Dendritic cell treated with granulocyte-macrophage colony-stimulating factor and Interleukin-4, amounts not matched to agents 40 ng/mL and 50 ng/mL, for 4 days (primary cell): ENCODE measurements around the gene MYL12A.
"Not testable (repeated sequence)": the region's sequence is repeated elsewhere in the genome, so short reads cannot be mapped to it uniquely, and the experiment has no call there.

Experiments used
- H3K27ac Mint-ChIP-seq: one replicate; pipeline ENCODE4 v1.8.0; 2022; ENCODE audit warnings: mild to moderate bottlenecking, mixed read lengths
- H3K27me3 Mint-ChIP-seq: one replicate; pipeline ENCODE4 v1.8.0; 2022; ENCODE audit warnings: mild to moderate bottlenecking, mixed read lengths
- H3K36me3 Mint-ChIP-seq: one replicate; pipeline ENCODE4 v1.8.0; 2022; ENCODE audit warnings: low read depth, mixed read lengths
- H3K4me1 Mint-ChIP-seq: one replicate; pipeline ENCODE4 v1.8.0; 2022; ENCODE audit warnings: low read depth, mixed read lengths
- H3K4me3 Mint-ChIP-seq: one replicate; pipeline ENCODE4 v1.8.0; 2022; ENCODE audit warnings: mild to moderate bottlenecking, moderate library complexity, mixed read lengths
- H3K9me3 Mint-ChIP-seq: one replicate; pipeline ENCODE4 v1.8.0; 2022; ENCODE audit warnings: mixed read lengths
- intact Hi-C: fragments of 100-400 bp; cut with micrococcal nuclease; formaldehyde crosslinking; loops from one replicate; pipeline ENCODE4 v1.15.0; 2022

Gene MYL12A

DNA sequence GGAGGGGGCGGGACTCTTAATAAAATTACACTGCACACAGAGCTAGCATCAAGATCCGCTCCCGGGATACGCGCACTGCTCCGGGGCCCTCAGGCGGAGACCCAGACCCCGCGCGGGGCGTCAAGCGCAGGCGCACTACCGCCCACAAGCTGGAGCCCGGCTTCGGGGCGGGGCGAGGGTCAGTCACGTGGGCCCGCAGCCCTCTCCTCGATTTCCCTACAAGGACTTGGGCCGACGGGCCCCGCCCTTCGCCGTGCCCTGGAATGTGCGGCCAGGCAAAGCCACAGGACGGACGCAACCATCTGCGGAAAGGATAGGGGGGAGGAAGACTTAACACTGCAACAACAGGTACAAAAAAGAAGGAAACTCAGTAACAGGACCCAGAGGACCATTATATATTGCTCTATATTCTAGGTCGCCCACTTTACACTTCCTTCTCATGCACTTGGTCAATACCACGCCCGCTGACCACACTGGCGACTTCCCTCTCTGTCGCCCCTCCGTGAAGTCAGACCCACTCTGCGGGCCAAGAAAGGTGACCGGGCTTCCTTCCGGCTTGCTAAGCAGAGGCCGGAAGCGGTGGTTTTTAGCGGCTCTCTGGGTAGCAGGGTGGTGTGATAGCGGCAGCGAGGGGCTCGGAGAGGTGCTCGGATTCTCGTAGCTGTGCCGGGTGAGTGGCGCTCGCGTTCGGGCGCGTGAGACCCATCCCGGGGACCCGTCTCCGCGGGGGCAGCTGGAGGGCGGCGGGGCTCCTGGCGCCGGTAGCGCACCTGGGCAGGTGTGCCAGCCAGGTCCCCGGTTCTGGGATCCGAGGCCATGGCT lies at the start of gene MYL12A:
Gene MYL12A (plus strand): TSS at position 562 of the 822 bp plus-strand sequence. CDS start 5,447 bp downstream, outside the sequence.
- peak within 1 kb of the TSS; percentile 85 for H3K4me3 Mint-ChIP-seq
- no peaks in the 10 kb centered on the region for H3K9me3 Mint-ChIP-seq
- intact Hi-C loops, result loop anchor here (1.0 to 10.0 kb wide), 7 partner anchors 10 to 590 kb away; partner anchors contain the start of genes LPIN2 and SMCHD1
- no peaks in the 10 kb centered on the region for H3K27me3 Mint-ChIP-seq
- H3K4me1 Mint-ChIP-seq, result peaks cover 47% of the 10 kb centered on the region
- peak within 1 kb of the TSS; percentile 99 for H3K27ac Mint-ChIP-seq
- H3K36me3 Mint-ChIP-seq, result peaks cover 34% of the 10 kb centered on the region

DNA sequence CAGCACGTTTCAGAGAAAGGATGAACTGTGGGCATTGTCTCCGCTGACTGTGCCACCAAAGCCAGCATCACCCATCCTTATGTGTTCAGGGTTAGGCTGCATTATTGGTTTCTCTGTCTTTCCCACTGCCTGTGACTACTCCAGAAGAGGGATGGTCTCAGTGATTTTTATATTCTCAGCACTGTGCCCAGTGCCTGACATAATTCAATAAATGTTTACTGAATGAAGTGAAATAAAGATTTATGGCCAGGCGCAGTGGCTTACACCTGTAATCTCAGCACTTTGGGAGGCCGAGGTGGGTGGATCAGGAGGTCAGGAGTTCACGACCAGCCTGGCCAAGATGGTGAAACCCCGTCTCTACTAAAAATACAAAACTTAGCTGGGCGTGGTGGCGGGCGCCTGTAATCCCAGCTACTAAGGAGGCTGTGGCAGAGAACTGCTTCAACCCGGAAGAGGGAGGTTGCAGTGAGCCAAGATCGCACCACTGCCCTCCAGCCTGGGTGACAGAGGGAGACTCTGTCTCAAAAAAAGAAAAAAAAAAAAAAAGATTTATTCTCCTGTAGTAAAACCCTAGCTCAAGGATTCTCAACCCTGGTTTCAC lies 49.2 kb upstream of the MYL12A start:
- H3K4me3 Mint-ChIP-seq, H3K9me3 Mint-ChIP-seq, H3K27ac Mint-ChIP-seq, H3K27me3 Mint-ChIP-seq, intact Hi-C loops, H3K36me3 Mint-ChIP-seq, H3K4me1 Mint-ChIP-seq: not testable (repeated sequence)

DNA sequence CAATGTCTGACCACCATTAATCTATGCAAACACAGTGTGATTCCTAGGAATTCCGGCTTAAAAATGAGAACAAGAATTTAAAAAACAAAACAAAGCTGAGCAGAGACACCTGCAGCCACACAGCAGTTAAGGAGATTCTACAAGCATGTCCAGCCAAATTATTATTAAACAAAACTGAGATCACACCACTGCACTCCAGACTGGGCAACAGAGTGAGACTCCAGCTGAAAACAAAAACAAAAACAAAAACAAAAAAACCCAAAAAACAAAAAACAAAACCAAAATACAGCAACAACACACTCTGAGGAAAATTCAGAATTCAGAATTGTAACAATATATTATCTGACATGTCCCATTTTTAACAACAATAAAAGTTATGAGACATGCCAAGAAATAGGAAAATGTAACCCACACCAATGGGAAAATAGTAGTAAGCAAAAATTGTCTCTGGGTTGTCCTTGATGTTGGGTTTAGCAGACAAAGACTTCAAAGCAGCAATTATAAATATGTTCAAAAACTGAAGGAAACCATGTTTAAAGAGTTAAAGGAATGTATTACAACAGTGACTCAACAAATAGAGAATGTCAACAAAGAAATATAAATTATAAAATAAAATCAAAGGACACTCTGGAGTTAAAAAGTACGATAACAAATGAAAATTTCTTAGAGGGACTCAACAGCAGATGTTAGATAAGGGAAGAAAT lies 47.5 kb upstream of the MYL12A start:
- Mint-ChIP-seq H3K36me3 (peaks cover 11% of the 10 kb centered on the region), H3K27me3 (no peaks in the 10 kb centered on the region), H3K4me1 (no peaks in the 10 kb centered on the region), H3K4me3 (no peak overlapping the region), H3K9me3 (peaks cover 14% of the 10 kb centered on the region), H3K27ac (no peak overlapping the region)
- intact Hi-C loops, result no loop called here

DNA sequence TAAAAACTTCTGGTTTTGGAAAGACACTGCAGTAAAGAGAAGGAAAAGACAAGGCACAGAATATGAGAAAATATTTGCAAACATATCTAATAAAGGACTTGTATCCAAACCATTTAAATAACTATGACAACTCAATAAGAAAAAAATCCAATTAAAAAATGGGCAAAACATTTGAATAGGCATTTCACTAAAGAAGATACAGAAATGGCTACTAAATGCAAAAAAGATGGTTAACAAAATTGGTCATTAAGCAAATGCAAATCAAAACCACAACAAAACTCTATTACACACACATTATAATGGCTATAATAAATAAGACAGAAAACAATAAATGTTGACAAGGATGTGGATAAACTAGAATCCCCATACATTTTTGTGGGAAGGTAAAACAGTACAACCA lies 42.4 kb upstream of the MYL12A start:
- intact Hi-C loops, result no loop called here
- Mint-ChIP-seq H3K4me3 (no peak overlapping the region), H3K36me3 (peaks cover 14% of the 10 kb centered on the region), H3K27ac (no peak overlapping the region), H3K9me3 (peaks cover 24% of the 10 kb centered on the region), H3K27me3 (no peaks in the 10 kb centered on the region), H3K4me1 (no peaks in the 10 kb centered on the region)

DNA sequence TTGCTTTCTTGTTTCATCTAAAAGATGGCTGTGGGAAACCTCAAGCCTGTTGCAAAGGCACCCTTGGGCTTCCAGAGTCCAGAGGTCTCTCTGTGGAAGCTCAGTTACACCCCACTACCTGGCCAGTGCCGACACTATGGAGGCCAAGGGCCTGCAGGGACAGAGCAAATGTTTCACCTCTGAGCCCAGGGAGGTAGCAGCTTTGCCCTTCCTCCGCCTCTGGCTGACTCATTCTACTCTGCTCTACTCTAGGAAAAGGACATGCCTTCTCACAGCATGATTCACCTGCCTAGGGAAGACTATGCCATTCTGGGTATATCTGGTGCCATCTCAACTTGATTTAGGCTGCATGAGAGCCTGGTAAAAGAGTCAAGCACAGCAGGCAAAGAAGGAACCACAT lies 40.0 kb upstream of the MYL12A start:
- Mint-ChIP-seq H3K27me3 (no peaks in the 10 kb centered on the region), H3K4me1 (no peaks in the 10 kb centered on the region), H3K27ac (no peak overlapping the region), H3K4me3 (no peak overlapping the region), H3K36me3 (peaks cover 14% of the 10 kb centered on the region), H3K9me3 (peaks cover 24% of the 10 kb centered on the region)
- intact Hi-C loops, result no loop called here

DNA sequence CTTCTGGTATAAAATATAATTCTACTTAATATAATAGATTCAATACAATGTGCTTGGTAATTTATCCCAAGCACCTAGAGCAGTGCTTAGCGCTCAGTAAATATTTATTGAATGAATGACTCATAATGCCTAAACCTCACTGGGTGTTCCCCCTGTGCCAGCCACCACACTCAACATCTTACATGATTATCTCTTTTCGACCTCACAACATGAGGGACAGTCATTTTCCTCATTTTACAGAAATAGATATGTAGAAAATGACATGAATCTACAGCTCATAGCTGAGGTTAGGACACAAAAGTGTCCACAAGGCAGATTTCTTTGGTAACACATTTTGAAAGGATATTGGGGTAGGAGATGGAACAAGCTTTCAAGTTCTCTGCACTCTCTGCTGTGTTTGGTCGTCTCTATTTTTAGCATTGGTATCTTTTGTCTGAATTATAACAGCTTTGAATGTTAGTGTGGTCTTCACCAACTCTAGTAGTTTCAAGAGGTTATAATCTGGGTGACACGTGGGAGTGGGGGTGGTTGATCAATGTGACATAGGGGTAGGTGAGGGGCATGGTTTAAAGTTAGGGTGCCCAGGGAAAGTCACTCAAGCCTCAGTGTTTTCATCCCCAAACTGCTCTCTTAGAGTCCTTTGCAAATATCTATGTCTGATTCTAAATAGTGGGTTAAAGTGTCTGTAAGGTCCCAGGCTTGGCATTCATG lies 37.6 kb upstream of the MYL12A start:
- Mint-ChIP-seq H3K36me3 (peaks cover 13% of the 10 kb centered on the region), H3K9me3 (peaks cover 11% of the 10 kb centered on the region), H3K4me3 (no peak overlapping the region), H3K27me3 (no peaks in the 10 kb centered on the region), H3K27ac (no peak overlapping the region), H3K4me1 (no peaks in the 10 kb centered on the region)
- intact Hi-C loops, result no loop called here

DNA sequence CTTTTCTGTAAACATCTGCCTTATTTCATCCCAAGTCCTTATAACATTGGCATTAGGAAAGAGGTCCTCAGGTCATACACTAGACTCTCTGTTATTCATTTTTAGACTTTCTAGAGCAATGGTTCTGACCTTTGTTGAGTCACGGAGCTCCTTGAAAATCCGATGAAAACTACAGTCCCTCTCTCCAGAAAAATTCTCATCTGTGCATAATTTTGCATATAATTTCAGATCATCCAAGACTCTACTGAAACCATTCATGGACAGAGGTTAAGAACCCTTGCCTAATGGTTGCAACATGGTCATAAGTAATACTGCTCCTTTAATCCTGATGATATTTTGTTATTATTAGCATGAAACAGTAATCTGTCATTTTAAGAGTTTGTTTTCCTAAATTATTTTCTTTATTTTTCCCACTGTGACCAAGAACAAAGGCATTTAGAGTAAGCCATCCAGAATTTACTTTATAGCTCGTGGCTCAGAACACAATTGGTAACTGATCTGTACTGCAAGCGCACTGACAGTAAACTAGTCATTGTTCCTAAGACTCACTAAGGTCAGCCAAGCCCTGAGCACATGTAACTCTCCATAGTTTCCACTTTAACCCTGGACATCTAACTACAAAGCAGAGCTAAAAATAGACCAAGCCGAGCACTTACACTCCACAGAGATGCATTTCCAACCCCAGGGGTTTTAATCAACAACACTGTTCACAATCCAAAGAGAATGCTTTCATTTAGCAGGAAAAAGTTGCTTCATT lies 36.2 kb upstream of the MYL12A start:
- no peak overlapping the region for H3K4me3 Mint-ChIP-seq
- H3K36me3 Mint-ChIP-seq, result peaks cover 12% of the 10 kb centered on the region
- intact Hi-C loops, result no loop called here
- peaks cover 2% of the 10 kb centered on the region for H3K4me1 Mint-ChIP-seq
- no peaks in the 10 kb centered on the region for H3K9me3 Mint-ChIP-seq
- no peaks in the 10 kb centered on the region for H3K27me3 Mint-ChIP-seq
- H3K27ac Mint-ChIP-seq, result no peak overlapping the region

DNA sequence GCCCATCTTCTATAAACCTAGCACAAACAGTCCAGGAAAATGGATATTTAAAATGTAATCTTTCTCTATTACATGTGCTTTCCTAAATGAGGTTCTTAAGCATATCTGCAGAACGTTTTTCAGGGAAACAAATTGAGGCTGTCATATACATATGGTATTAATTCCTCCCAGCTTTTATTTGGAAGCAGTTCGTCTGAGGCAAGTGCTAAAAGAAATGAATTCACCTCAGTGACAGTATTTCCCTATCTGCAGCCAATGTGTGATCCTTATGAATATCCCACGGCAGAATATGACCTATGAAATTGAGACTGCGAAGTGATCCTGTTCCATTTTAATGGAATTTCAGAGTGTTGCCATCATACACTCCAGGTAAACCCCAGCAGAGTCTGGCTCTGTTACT lies 34.9 kb upstream of the MYL12A start:
- Mint-ChIP-seq H3K4me3 (no peak overlapping the region), H3K9me3 (no peaks in the 10 kb centered on the region), H3K27me3 (no peaks in the 10 kb centered on the region), H3K27ac (no peak overlapping the region), H3K4me1 (peaks cover 5% of the 10 kb centered on the region), H3K36me3 (peaks cover 12% of the 10 kb centered on the region)
- intact Hi-C loops, result no loop called here

DNA sequence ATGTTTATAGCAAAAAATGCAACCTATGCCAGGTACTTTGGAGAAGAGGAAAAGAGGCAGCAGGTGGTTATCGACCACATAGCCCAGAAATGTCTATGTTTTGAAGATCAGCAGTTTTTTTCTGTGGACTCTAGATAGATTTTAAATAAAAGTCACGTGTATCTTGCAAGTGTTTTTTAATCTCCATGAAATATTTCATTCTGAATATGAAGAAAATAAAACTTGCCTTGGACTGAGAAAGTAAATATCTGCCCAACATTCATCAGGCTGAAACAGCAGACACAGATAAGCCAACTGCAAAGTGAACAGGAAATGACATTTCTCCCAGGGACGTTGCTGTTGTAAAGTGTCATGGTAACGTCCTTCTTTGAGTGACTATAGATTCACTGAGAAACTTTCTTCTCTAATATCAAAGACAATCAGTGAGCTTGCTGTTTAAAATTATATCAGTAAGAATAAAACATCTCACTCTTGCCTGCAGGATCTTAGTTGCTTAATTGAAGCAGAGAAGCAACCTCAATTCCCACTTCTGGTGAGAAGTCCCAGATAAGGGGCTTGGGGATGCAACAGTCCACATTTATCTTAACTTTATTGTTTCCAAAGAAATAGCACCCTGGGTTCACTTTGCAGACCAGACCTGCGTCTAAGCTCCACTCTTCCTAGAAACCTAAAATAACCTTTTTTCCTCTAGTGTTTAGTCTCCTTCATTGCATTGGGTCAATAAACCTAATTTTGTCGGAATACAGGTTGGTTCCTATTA lies 34.1 kb upstream of the MYL12A start:
- peaks cover 5% of the 10 kb centered on the region for H3K4me1 Mint-ChIP-seq
- H3K36me3 Mint-ChIP-seq, result peaks cover 12% of the 10 kb centered on the region
- no peaks in the 10 kb centered on the region for H3K27me3 Mint-ChIP-seq
- H3K9me3 Mint-ChIP-seq, result no peaks in the 10 kb centered on the region
- H3K4me3 Mint-ChIP-seq, result no peak overlapping the region
- H3K27ac Mint-ChIP-seq, result no peak overlapping the region
- intact Hi-C loops, result no loop called here

DNA sequence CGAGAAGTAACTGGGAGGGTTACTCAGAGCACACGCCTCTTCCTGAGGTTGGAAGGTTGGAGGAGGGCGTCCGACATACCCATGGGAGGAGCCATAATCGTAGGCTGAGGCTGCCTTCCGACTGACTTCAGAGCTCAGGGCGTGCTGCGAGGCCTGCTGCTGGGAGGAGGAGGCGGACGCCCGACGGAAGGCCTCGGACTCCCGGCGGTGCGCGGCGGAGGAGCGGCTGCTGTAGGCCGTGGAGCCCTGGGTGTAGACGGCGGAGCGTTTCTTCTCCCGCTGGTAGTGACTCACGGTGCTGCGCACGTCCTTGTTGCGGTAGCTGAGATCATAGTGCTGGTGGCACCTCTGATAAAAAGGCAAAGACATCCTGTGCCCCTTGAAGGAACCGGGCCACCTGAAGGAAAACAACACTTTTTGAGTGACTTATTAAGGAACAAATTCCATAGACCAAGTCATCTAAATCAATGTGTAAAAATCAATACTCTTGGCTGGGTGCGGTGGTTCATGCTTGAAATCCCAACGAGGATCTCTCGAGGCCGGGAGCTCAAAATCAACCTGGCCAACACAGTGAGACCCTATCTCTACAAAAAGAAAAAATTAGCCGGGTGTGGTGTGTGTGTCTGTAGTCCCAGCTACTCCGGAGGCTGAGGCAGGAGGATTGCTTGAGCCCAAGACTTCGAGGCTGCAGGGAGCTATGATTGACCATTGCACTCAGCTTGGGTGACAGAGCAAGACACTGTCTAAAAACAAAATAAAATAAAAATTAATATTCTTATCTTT lies 32.6 kb upstream of the MYL12A start:
- no peaks in the 10 kb centered on the region for H3K27me3 Mint-ChIP-seq
- H3K27ac Mint-ChIP-seq, result no peak overlapping the region
- intact Hi-C loops, result no loop called here
- H3K36me3 Mint-ChIP-seq, result peaks cover 12% of the 10 kb centered on the region
- no peaks in the 10 kb centered on the region for H3K9me3 Mint-ChIP-seq
- no peak overlapping the region for H3K4me3 Mint-ChIP-seq
- peaks cover 5% of the 10 kb centered on the region for H3K4me1 Mint-ChIP-seq

DNA sequence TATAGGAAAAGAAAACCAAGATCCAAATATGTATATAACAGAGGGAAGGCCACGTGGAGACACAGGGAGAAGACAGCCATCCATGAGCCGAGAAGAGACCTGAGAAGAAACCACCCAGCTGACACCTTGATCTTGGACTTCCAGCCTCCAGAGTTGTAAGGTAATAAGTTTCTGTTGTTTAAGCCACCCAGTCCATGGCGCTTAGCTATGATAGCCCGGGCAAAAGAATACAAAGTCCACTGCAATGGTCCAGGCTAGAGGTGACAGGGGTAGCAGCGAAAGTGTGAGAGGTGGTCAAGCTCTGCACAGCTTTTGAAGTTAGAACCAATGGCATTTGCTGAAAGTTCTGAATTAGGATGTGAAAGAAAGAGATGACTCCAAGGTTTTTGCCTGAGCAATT lies 30.6 kb upstream of the MYL12A start:
- H3K27me3 Mint-ChIP-seq, result no peaks in the 10 kb centered on the region
- H3K4me1 Mint-ChIP-seq, result peaks cover 5% of the 10 kb centered on the region
- intact Hi-C loops, result no loop called here
- no peak overlapping the region for H3K27ac Mint-ChIP-seq
- no peaks in the 10 kb centered on the region for H3K9me3 Mint-ChIP-seq
- peaks cover 12% of the 10 kb centered on the region for H3K36me3 Mint-ChIP-seq
- H3K4me3 Mint-ChIP-seq, result no peak overlapping the region

DNA sequence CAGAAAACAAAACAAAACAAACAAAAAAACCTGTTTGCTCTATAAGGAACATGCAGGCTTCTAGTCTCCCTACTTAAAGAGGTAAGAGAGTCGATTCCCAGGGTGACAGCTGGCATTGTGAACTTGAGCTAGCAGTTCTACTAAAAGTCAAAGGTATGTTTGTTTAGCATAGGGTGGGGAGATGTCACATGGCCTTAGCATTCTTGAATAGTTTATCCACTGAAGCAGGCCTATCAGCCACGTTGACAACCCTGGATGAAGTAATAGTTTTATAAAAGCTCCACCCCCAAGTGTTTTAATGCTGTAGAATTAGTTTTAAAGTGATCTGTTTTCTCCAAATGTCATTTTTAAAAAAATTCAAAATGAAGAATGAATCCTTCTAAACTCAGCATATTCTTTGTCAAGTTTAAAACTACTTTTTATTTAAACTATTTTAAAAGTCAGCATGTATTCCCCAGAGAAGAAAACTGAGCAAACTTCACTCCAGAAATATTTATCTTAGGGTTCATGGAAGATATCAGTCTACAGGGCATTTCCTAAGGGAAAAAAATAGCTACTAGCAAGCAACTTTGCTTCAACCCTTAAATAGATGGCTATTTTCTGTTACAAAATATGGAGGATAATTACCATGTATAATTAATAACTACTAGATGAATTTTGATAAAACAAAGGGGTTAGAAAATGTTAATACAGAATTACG lies 29.5 kb upstream of the MYL12A start:
- peaks cover 12% of the 10 kb centered on the region for H3K36me3 Mint-ChIP-seq
- no peak overlapping the region for H3K4me3 Mint-ChIP-seq
- H3K27me3 Mint-ChIP-seq, result no peaks in the 10 kb centered on the region
- intact Hi-C loops, result no loop called here
- H3K9me3 Mint-ChIP-seq, result no peaks in the 10 kb centered on the region
- peaks cover 5% of the 10 kb centered on the region for H3K4me1 Mint-ChIP-seq
- H3K27ac Mint-ChIP-seq, result no peak overlapping the region
